ENCODE results near the gene GLYATL1B.
"Not testable (repeated sequence)": the region's sequence is repeated elsewhere in the genome, so short reads cannot be mapped to it uniquely, and the experiment has no call there.

- not testable (repeated sequence) for TF ChIP-seq POLR2A, CTCF (IDR thresholded peaks at IDR 0.05)
These were observed 9.1 kb downstream of the GLYATL1B start for GRCh38 chr11:59095225-59095624.
